ENCODE data around the gene MAST4. TPM values are rescaled to one million over a fixed set of nuclear protein-coding genes. Genes with fewer than 3 reads are reported as not detected.
"Not testable (repeated sequence)": the region's sequence is repeated elsewhere in the genome, so short reads cannot be mapped to it uniquely, and the experiment has no call there.

The MAST4 gene
- polyA plus RNA-seq, 1 donor from 2014 or later = 11.8 TPM

GRCh38 chr5:67106626-67107342 lies 510.6 kb downstream of the MAST4 start:
- no peaks in the 10 kb centered on the region for H3K27me3 Mint-ChIP-seq
- H3K4me1 Mint-ChIP-seq = no peaks in the 10 kb centered on the region
- no peak overlapping the region for H3K4me3 Mint-ChIP-seq
- H3K36me3 Mint-ChIP-seq = peaks cover 6% of the 10 kb centered on the region
- H3K27ac Mint-ChIP-seq = no peak overlapping the region
- H3K9me3 Mint-ChIP-seq = no peaks in the 10 kb centered on the region

- Mint-ChIP-seq H3K4me1 (no peaks in the 10 kb centered on the region), H3K4me3 (no peak overlapping the region), H3K9me3 (no peaks in the 10 kb centered on the region), H3K36me3 (peaks cover 4% of the 10 kb centered on the region), H3K27ac (no peak overlapping the region), H3K27me3 (no peaks in the 10 kb centered on the region)
Measured at GRCh38 chr5:67111779-67112178, 515.6 kb downstream of the MAST4 start.

- H3K36me3 Mint-ChIP-seq = peaks cover 4% of the 10 kb centered on the region
- no peak overlapping the region for H3K27ac Mint-ChIP-seq
- H3K4me1 Mint-ChIP-seq = no peaks in the 10 kb centered on the region
- H3K9me3 Mint-ChIP-seq = no peaks in the 10 kb centered on the region
- H3K27me3 Mint-ChIP-seq = no peaks in the 10 kb centered on the region
- no peak overlapping the region for H3K4me3 Mint-ChIP-seq
Measured at GRCh38 chr5:67115246-67115645, 519.1 kb downstream of the MAST4 start.

- Mint-ChIP-seq H3K4me1 (no peaks in the 10 kb centered on the region), H3K27me3 (no peaks in the 10 kb centered on the region), H3K36me3 (peaks cover 4% of the 10 kb centered on the region), H3K27ac (no peak overlapping the region), H3K4me3 (no peak overlapping the region), H3K9me3 (no peaks in the 10 kb centered on the region)
Measured at GRCh38 chr5:67115817-67116216, 519.6 kb downstream of the MAST4 start.

GRCh38 chr5:67118050-67118620 lies 521.9 kb downstream of the MAST4 start:
- H3K27me3 Mint-ChIP-seq = no peaks in the 10 kb centered on the region
- no peak overlapping the region for H3K27ac Mint-ChIP-seq
- H3K9me3 Mint-ChIP-seq = no peaks in the 10 kb centered on the region
- H3K4me1 Mint-ChIP-seq = no peaks in the 10 kb centered on the region
- no peak overlapping the region for H3K4me3 Mint-ChIP-seq
- H3K36me3 Mint-ChIP-seq = no peaks in the 10 kb centered on the region

- no peaks in the 10 kb centered on the region for H3K9me3 Mint-ChIP-seq
- H3K27ac Mint-ChIP-seq = no peak overlapping the region
- H3K36me3 Mint-ChIP-seq = no peaks in the 10 kb centered on the region
- H3K4me1 Mint-ChIP-seq = no peaks in the 10 kb centered on the region
- H3K4me3 Mint-ChIP-seq = no peak overlapping the region
- H3K27me3 Mint-ChIP-seq = no peaks in the 10 kb centered on the region
Measured at GRCh38 chr5:67119010-67119409, 522.8 kb downstream of the MAST4 start.

GRCh38 chr5:67120032-67120431 lies 523.8 kb downstream of the MAST4 start:
- Mint-ChIP-seq H3K4me3 (peak overlapping the region in 1 of 4 donors; percentile 74), H3K9me3 (no peaks in the 10 kb centered on the region), H3K27ac (peak overlapping the region in 1 of 3 donors; percentile 46), H3K4me1 (no peaks in the 10 kb centered on the region), H3K36me3 (no peaks in the 10 kb centered on the region), H3K27me3 (no peaks in the 10 kb centered on the region)

- peak overlapping the region in 1 of 3 donors; percentile 8 for H3K27ac Mint-ChIP-seq
- peaks cover 2% of the 10 kb centered on the region for H3K36me3 Mint-ChIP-seq
- H3K27me3 Mint-ChIP-seq = peaks cover 1% of the 10 kb centered on the region
- peaks cover 0 to 9% (median 8%) of the 10 kb centered on the region in 3 donors for H3K4me1 Mint-ChIP-seq
- peaks cover 0 to 3% (median 0%) of the 10 kb centered on the region in 3 donors for H3K9me3 Mint-ChIP-seq
- H3K4me3 Mint-ChIP-seq = no peak overlapping the region
Measured at GRCh38 chr5:67123819-67124218, 527.6 kb downstream of the MAST4 start.

GRCh38 chr5:67124556-67124955 lies 528.4 kb downstream of the MAST4 start:
- peaks cover 0 to 9% (median 8%) of the 10 kb centered on the region in 3 donors for H3K4me1 Mint-ChIP-seq
- peaks cover 0 to 3% (median 0%) of the 10 kb centered on the region in 3 donors for H3K9me3 Mint-ChIP-seq
- H3K36me3 Mint-ChIP-seq = peaks cover 2% of the 10 kb centered on the region
- H3K4me3 Mint-ChIP-seq = no peak overlapping the region
- peaks cover 4% of the 10 kb centered on the region for H3K27me3 Mint-ChIP-seq
- H3K27ac Mint-ChIP-seq = peak overlapping the region in 1 of 3 donors; percentile 8

GRCh38 chr5:67127347-67127895 lies 531.2 kb downstream of the MAST4 start:
- peak overlapping the region in 1 of 4 donors; percentile 0 for H3K4me3 Mint-ChIP-seq

GRCh38 chr5:67129768-67130167 lies 533.6 kb downstream of the MAST4 start:
- Mint-ChIP-seq H3K4me1 (peaks cover 0 to 9% (median 8%) of the 10 kb centered on the region in 3 donors), H3K9me3 (peaks cover 0 to 3% (median 0%) of the 10 kb centered on the region in 3 donors), H3K4me3 (no peak overlapping the region), H3K27me3 (peaks cover 4% of the 10 kb centered on the region), H3K27ac (peak overlapping the region in 1 of 3 donors; percentile 19), H3K36me3 (peaks cover 5% of the 10 kb centered on the region)

More at GRCh38 chr5:67127347-67127895, 531.2 kb downstream of the MAST4 start:
- H3K9me3 Mint-ChIP-seq, H3K36me3 Mint-ChIP-seq, H3K27me3 Mint-ChIP-seq, H3K27ac Mint-ChIP-seq, H3K4me1 Mint-ChIP-seq: not testable (repeated sequence)

- no peaks in the 10 kb centered on the region for H3K4me1 Mint-ChIP-seq
- H3K27me3 Mint-ChIP-seq = peaks cover 2% of the 10 kb centered on the region
- no peak overlapping the region for H3K4me3 Mint-ChIP-seq
- H3K9me3 Mint-ChIP-seq = no peaks in the 10 kb centered on the region
- no peak overlapping the region for H3K27ac Mint-ChIP-seq
- peaks cover 9% of the 10 kb centered on the region for H3K36me3 Mint-ChIP-seq
Measured at GRCh38 chr5:67133217-67133616, 537.0 kb downstream of the MAST4 start.

GRCh38 chr5:67133776-67134175 lies 537.6 kb downstream of the MAST4 start:
- no peaks in the 10 kb centered on the region for H3K9me3 Mint-ChIP-seq
- H3K27ac Mint-ChIP-seq = no peak overlapping the region
- peaks cover 2% of the 10 kb centered on the region for H3K27me3 Mint-ChIP-seq
- H3K4me3 Mint-ChIP-seq = no peak overlapping the region
- peaks cover 9% of the 10 kb centered on the region for H3K36me3 Mint-ChIP-seq
- H3K4me1 Mint-ChIP-seq = no peaks in the 10 kb centered on the region

GRCh38 chr5:67135381-67135984 lies 539.3 kb downstream of the MAST4 start:
- peaks cover 9% of the 10 kb centered on the region for H3K36me3 Mint-ChIP-seq
- H3K27ac Mint-ChIP-seq = no peak overlapping the region
- H3K9me3 Mint-ChIP-seq = no peaks in the 10 kb centered on the region
- no peak overlapping the region for H3K4me3 Mint-ChIP-seq
- H3K4me1 Mint-ChIP-seq = no peaks in the 10 kb centered on the region
- no peaks in the 10 kb centered on the region for H3K27me3 Mint-ChIP-seq

- H3K4me1 Mint-ChIP-seq = no peaks in the 10 kb centered on the region
- no peak overlapping the region for H3K27ac Mint-ChIP-seq
Measured at GRCh38 chr5:67139030-67139429, 542.8 kb downstream of the MAST4 start.

More at GRCh38 chr5:67139030-67139429, 542.8 kb downstream of the MAST4 start:
- Mint-ChIP-seq H3K36me3 (peaks cover 14% of the 10 kb centered on the region), H3K27me3 (no peaks in the 10 kb centered on the region), H3K4me3 (no peak overlapping the region), H3K9me3 (no peaks in the 10 kb centered on the region)

Data from IgD-negative memory B cell (primary cell).